HAP-1 (cell line): Measurements from ENCODE around the gene PNMA1.
A peak's percentile ranks its signal among the peaks of the same experiment; 100 is the strongest.

Source experiments
- DNase-seq, 2 experiments: peaks; one replicate each; pipeline ENCODE4 v3.0.0-alpha.2; 2016 to 2020; ENCODE audit warnings: low spot score in 2 of 2
- H3K27me3 ChIP-seq: fragments of 250-450 bp; sonication (Bioruptor Pico); 2 replicates; pipeline ENCODE4 v1.5.1; 2020; ENCODE audit warnings: low read depth, mild to moderate bottlenecking, moderate library complexity
- H3K36me3 ChIP-seq: fragments of 250-450 bp; sonication (Bioruptor Pico); replicated peaks from 2 replicates; pipeline ENCODE4 v1.5.1; 2020; ENCODE audit warnings: mild to moderate bottlenecking
- H3K4me1 ChIP-seq: fragments of 250-450 bp; sonication (Bioruptor Pico); 2 replicates; pipeline ENCODE4 v1.5.1; 2020; ENCODE audit warnings: mild to moderate bottlenecking
- H3K4me3 ChIP-seq: fragments of 250-450 bp; sonication (Bioruptor Pico); 2 replicates; pipeline ENCODE4 v1.5.1; 2020; ENCODE audit warnings: mild to moderate bottlenecking, moderate library complexity
- H3K9me3 ChIP-seq: fragments of 250-450 bp; sonication (Bioruptor Pico); 2 replicates; pipeline ENCODE4 v1.5.1; 2020; ENCODE audit warnings: mild to moderate bottlenecking, moderate library complexity
- in situ Hi-C: fragments of 300-500 bp; cut with MboI; formaldehyde crosslinking; loops from 3 replicates; pipeline ENCODE4 v1.14.3; 2020; ENCODE audit warnings: low sequenced_read_pairs, inconsistent platforms, mixed read lengths

PNMA1 gene

DNA sequence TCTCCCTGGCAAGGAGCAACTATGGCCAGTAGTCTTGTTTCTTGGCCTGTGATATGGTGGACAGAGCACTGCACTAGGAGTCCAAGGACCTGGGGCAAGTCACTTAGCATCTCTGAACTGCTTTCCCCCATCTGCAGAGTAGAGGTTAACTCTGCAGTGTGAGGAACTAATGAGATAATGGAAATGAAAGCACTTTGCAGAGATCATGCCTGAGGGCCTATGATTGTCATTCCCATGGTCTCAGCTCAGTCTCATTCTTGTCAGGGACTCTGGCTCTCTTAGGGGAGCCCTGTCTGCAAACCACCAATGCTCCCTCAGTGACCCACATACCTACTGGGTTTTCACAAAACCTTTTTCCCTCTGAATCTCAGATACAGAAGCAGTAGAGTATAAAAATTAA lies 6.5 kb upstream of the PNMA1 start:
- Histone ChIP-seq H3K9me3 (no peaks in the 10 kb centered on the region), H3K4me3 (no peak overlapping the region), H3K4me1 (peaks cover 3% of the 10 kb centered on the region; the same call in 1 of the 2 replicates), H3K36me3 (peaks cover 66% of the 10 kb centered on the region), H3K27me3 (no peaks in the 10 kb centered on the region)
- no peak for DNase-seq
- in situ Hi-C loops = loop anchor here (10.0 kb wide), 1 partner anchor 314 kb away; no protein-coding TSS in a partner anchor

DNA sequence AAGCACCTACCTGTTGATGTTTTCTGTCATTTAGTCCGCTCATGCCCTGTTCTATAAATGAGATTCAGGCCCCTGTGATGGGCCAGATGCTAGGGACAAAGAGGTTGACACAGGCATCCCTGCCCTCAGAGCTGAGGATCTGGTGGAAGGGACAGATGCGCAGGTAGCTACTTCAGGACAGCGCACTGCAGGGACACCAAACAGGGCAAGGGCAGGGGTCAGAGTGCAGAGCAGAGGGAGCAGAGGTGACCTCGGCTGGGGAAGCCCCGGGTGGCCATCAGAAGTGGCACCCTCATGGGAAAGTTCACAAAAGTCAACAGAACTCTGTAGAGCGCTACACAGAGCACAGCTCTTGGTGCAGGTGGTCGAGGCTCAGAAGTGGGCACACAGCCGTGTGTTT lies 5.6 kb upstream of the PNMA1 start:
- Histone ChIP-seq H3K36me3 (peaks cover 57% of the 10 kb centered on the region), H3K4me1 (peaks cover 3% of the 10 kb centered on the region; the same call in 1 of the 2 replicates), H3K9me3 (no peaks in the 10 kb centered on the region), H3K4me3 (no peak overlapping the region), H3K27me3 (no peaks in the 10 kb centered on the region)
- in situ Hi-C loops = loop anchor here (10.0 kb wide), 1 partner anchor 315 kb away; no protein-coding TSS in a partner anchor
- DNase-seq = no peak

DNA sequence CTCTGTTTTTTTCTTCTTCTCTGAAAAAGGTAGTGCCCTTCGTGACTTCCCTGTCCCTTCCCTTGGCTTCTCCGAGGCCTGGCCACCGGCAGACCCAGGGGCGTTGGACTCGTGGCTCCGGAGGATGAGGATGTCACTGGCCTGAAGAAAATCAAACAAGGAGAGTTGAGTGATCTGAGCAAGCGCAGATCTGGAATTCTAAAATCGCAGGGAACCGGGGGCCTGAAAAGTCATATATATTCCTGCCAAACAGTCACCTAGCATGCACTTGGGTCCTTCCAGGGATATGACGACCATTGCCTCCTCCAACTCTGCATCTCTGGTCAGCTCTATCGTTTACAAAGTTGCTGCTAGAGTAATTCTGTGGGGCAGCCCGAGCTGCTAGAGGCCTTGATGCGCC lies 5.2 kb upstream of the PNMA1 start:
- peaks cover 8% of the 10 kb centered on the region for H3K4me1 ChIP-seq
- H3K27me3 ChIP-seq = no peaks in the 10 kb centered on the region
- DNase-seq = no peak
- H3K36me3 ChIP-seq = peaks cover 57% of the 10 kb centered on the region
- no peak overlapping the region for H3K4me3 ChIP-seq
- in situ Hi-C loops = no loop called here
- H3K9me3 ChIP-seq = no peaks in the 10 kb centered on the region

DNA sequence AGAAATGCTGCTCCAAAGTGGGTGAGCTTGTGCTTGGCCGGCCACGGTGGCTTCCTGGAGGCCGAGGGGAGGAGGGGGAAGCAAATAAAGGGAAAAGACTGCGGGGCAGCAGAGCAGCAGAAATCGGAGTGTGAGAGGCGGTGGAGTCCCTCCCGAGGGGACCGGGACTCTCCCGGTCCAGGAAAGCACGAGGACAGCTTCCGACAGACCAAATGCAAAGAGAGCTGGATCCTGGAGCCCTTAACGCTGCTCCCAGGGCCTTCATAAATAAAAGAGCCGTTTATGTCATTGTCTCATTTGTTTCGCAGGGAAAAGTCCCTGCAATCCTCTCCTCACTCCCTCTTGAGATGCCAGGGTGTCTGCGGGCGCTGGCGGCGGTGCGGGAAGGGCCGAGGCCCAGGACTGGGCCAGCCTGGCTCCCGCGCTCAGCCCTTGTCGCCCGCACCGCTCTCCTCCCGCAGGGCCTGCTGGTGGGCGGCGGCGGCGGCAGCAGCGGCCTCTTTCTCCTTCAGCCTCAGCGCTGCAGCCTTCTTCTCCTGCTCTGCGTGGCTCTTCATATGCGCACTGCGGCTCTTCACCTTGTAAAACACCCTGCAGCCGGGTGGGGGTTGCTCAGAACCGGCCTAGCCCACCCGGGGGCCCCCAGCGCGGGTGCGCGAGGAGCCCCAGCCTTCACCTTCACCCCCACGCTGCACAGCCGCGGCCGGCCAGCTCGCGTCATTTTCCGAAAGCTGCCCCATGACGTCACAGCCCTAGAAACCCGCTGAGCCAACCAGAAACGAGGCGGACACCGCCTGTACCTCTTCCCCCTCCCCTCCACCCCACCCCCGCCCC lies 4.5 kb upstream of the PNMA1 start:
- Histone ChIP-seq H3K4me1 (peaks cover 8% of the 10 kb centered on the region), H3K36me3 (peaks cover 56% of the 10 kb centered on the region), H3K9me3 (no peaks in the 10 kb centered on the region), H3K27me3 (no peaks in the 10 kb centered on the region), H3K4me3 (no peak overlapping the region)
- no peak for DNase-seq
- in situ Hi-C loops = no loop called here

DNA sequence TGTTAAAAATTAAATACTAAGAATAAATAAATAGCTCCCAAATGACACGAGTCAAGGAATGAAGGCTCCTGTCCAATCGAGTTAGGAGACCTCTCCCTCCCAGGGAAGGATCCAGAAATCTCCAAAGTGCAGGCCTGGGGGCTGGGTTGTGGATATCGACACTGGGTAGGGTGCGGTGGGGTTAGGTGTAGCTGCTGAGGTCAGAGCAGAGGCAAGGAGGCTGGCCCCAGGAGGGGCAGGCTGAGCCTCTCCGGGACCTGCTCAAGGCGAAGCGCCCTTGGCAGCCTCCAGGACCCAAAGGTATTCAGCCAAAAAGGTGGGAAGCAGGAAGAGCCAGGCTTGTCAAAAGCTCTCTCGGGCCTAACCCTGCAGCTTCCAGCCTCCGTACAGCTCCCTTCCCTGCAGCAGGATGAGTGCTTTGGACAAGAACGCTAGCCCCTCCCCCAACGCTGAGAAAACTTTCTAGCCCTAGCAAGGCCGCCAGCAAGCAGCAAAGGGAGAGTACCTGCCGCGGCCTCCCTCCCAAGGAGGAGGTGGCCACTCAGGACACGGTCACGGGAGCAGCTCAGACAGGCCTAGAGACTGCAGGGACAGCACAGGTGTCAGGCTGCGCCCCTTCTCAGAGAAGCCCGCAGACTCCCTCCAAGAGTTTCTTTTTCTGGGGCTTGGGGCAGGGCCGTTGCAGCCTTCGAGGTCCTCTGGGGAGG lies 3.7 kb upstream of the PNMA1 start:
- in situ Hi-C loops = no loop called here
- DNase-seq = no peak
- H3K9me3 ChIP-seq = no peaks in the 10 kb centered on the region
- no peak overlapping the region for H3K4me3 ChIP-seq
- no peaks in the 10 kb centered on the region for H3K27me3 ChIP-seq
- peaks cover 50% of the 10 kb centered on the region for H3K36me3 ChIP-seq
- peaks cover 8% of the 10 kb centered on the region for H3K4me1 ChIP-seq

DNA sequence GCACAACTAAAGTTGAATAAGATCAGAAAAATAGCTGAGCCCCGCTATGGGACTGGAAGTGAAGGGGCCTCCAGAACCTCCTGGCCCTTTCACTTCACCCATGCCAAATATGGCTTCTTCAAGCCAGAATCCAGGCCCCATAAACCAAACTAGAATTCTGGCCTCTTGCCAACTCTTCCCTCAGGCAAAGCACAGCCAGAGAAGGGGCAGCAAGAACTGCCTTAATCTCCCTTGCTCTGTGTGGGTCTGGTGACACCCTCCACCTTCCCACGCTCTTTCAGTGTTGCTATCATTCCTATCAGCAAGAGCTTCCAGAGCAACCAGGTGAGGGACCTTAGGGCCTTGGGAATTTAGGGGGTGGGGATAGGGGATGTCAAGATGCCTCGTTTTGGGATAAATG lies 3.1 kb upstream of the PNMA1 start:
- no peak overlapping the region for H3K4me3 ChIP-seq
- peaks cover 44% of the 10 kb centered on the region for H3K36me3 ChIP-seq
- H3K27me3 ChIP-seq = no peaks in the 10 kb centered on the region
- H3K9me3 ChIP-seq = no peaks in the 10 kb centered on the region
- in situ Hi-C loops = no loop called here
- H3K4me1 ChIP-seq = peaks cover 8% of the 10 kb centered on the region
- no peak for DNase-seq

DNA sequence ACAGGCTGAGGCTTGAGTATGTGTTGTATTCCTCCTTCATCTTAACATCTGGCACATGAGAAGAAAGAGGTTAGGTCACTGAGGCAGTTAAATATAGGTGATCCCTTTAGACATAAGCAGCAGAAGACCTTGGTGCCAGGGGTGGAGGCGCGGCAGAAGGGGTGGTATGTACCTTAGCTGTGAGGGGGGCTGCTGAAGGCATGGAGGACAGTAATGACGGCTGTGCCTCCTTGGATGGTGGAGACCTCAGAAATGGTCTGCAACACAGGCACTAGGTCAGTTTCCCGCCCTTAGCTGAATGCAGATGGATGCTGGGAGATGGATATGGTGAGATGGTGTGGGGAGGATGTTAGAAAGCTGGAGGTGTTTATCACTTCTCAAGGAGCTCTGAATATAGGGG lies 1.5 kb upstream of the PNMA1 start:
- H3K4me3 ChIP-seq = no peak overlapping the region
- H3K9me3 ChIP-seq = no peaks in the 10 kb centered on the region
- in situ Hi-C loops = no loop called here
- peaks cover 5% of the 10 kb centered on the region for H3K4me1 ChIP-seq
- DNase-seq = no peak
- peaks cover 29% of the 10 kb centered on the region for H3K36me3 ChIP-seq
- no peaks in the 10 kb centered on the region for H3K27me3 ChIP-seq

DNA sequence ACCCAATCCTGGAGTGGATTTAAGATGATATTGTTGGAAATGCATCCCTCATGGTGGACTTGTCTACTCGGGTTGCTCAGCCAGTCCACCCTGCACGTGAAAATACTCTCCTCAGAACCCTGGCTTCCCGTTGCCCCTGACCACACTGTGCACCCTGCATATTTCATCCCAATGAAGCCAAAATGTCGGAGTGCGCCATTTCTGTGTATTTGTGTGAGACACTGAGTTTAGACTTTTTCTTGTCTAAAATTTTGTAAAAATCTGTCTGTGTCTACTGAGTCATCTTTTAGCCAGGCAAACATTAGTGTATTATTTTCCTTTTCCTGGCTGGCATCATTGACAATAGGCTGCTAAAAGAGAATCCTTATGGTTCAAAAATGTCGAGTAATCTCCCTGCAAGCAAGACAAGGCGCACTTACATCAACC lies 485 bp upstream of the PNMA1 start:
- in situ Hi-C loops = no loop called here
- H3K27me3 ChIP-seq = no peaks in the 10 kb centered on the region
- peaks cover 5% of the 10 kb centered on the region for H3K4me1 ChIP-seq
- H3K4me3 ChIP-seq = peak overlapping the region; percentile 83
- peaks cover 22% of the 10 kb centered on the region for H3K36me3 ChIP-seq
- H3K9me3 ChIP-seq = no peaks in the 10 kb centered on the region
- DNase-seq = no peak

DNA sequence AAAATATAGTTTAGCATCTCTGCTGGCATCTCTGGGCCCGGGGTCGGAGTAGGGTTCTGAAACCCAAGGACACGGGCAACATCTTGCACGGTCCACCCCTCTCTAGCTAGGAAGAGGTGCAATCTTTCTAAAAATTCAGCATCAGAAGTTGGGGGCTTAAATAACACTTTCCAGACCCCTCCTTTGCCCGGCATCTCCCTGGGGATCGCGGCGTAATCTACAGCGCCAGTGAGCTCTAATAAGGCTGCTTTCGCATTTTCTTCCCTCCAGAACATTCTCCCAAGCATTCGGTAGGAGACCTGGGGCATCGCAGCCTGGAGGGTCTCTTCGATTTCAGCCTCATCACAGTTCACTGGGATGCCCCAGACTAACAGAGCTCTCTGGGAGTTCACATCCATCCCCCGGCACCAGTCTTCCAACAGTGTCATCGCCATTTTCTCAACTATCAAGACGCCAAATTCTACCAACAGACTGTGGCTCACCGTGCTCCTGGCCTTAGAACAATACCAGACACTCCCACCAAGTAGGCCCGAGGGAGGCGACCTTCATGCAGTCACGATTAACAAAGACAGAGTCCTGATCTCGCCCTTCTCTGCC lies 880 bp downstream of the PNMA1 start:
- no peaks in the 10 kb centered on the region for H3K27me3 ChIP-seq
- H3K4me1 ChIP-seq = peaks cover 5% of the 10 kb centered on the region
- in situ Hi-C loops = no loop called here
- no peak for DNase-seq
- peak overlapping the region; percentile 83 for H3K4me3 ChIP-seq
- no peaks in the 10 kb centered on the region for H3K9me3 ChIP-seq
- peaks cover 17% of the 10 kb centered on the region for H3K36me3 ChIP-seq

DNA sequence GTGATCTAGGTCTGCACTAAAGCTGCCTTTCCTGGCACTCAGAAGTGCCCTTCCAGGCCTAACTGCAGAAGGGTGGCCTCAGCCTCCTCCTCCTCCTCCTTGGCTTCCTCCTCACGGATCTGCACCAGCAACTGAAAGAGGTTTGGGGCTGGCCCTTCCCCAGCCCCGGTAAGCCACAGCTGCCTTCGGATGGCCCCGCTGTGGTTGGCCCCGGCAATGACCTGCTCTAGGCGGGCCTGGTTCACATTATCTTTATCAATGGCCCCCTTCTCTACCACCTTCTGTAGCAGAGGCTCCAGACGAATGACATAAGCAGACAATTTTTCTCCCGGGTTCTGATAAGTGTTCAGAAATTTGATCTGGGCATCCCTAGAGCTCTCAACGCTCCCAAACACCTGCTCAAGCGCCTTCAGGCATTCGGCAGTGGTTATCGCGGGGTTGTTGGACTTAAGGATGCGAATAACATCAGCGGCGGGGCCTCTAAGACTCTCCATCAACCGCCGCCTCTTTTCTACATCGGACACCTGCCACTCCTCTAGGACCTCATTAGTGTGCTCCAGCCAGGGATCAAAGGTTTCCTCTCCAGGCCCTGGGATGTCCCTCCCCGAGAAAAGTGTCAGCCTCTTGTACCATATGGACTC lies 1.5 kb downstream of the PNMA1 start:
- Histone ChIP-seq H3K4me3 (peak overlapping the region; percentile 83), H3K36me3 (peaks cover 10% of the 10 kb centered on the region), H3K27me3 (no peaks in the 10 kb centered on the region), H3K9me3 (no peaks in the 10 kb centered on the region), H3K4me1 (peaks cover 5% of the 10 kb centered on the region)
- in situ Hi-C loops = no loop called here
- DNase-seq = peak in 1 of 2 experiments; percentile 53

DNA sequence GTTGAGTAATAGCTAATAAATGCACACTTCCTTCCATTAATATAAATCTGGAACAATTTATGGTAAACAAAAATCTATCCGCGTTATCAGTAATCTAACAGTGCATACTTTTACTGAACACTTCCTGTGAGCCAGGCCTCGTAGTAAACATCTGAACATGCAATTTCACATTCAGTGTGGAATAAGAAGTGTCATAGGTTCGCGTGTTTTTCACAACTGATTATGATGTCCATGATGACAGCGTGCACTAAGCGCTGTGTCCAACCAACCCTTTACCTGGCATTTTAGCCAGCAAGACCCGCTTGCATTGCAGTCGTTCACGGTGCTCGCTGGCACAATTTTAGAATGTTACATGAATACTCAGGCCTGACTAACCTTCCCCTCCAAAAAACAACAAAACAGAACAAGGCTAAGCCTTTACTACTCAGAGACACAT lies 2.1 kb downstream of the PNMA1 start:
- Histone ChIP-seq H3K9me3 (no peaks in the 10 kb centered on the region), H3K36me3 (peaks cover 4% of the 10 kb centered on the region; the same call in 1 of the 2 replicates), H3K27me3 (no peaks in the 10 kb centered on the region), H3K4me1 (peaks cover 5% of the 10 kb centered on the region), H3K4me3 (peak overlapping the region; percentile 83)
- in situ Hi-C loops = no loop called here
- no peak for DNase-seq

DNA sequence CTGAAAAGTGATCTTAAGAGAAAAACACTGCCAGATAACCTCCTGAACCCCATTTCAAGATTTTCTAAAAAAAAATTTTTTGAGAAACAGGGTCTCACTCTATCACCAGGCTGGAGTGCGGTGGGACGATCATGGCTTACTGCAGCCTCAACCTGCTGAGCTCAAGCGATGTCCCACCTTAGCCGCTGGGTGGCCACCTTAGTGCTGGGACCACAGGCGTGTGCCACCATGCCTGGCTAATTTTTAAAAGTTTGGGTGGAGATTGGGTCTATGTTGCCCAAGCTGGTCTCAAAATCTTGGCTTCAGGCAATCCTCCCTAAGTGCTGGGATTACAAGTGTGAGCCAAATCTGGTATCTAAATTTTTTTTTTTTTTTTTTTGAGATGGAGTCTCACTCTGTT lies 3.4 kb downstream of the PNMA1 start:
- H3K36me3 ChIP-seq = no peaks in the 10 kb centered on the region
- no peaks in the 10 kb centered on the region for H3K27me3 ChIP-seq
- no peak overlapping the region for H3K4me3 ChIP-seq
- peaks cover 5% of the 10 kb centered on the region for H3K4me1 ChIP-seq
- DNase-seq = no peak
- in situ Hi-C loops = no loop called here
- no peaks in the 10 kb centered on the region for H3K9me3 ChIP-seq

DNA sequence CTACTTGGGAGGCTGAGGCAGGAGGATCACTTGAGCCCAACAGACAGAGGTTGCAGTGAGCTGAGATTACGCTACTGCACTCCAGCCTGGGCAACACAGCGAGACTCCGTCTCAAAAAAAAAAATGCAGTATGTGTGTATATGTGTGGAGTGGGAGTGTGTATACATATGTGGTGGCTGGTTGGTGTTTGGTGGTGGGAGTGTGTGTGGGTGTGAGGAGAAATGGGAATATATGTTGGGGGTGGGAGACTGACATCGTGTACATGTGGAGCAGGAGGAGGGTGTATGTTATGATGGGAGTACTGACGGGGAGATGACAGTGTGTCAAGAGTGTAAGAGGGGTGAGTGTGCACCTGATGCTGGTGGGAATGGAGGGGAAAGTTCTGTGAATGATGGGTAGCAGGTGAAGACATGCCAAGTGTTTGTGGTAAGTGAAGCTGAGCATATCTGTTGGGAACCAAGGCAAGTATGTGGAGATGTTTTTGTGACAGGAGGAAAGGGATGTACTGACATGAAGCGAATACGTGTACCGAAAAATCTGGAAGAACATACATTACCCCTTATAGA lies 4.2 kb downstream of the PNMA1 start:
- peaks cover 5% of the 10 kb centered on the region for H3K4me1 ChIP-seq
- no peak for DNase-seq
- in situ Hi-C loops = no loop called here
- H3K4me3 ChIP-seq = no peak overlapping the region
- no peaks in the 10 kb centered on the region for H3K27me3 ChIP-seq
- H3K9me3 ChIP-seq = no peaks in the 10 kb centered on the region
- no peaks in the 10 kb centered on the region for H3K36me3 ChIP-seq
